ENCODE data around the gene PIK3R5.
"Not testable (repeated sequence)": the region's sequence is repeated elsewhere in the genome, so short reads cannot be mapped to it uniquely, and the experiment has no call there.

Gene PIK3R5

GRCh38 chr17:8887834-8888703, 77.4 kb downstream of the PIK3R5 start:
- no peak overlapping the region for H3K4me3 ChIP-seq (ENCODE audit: low read depth, low read length)
- no peak for DNase-seq (ENCODE audit: low read depth)
- TF ChIP-seq MYC (IDR thresholded peaks at IDR 0.05; ENCODE audit: low read depth, low read length), result no peak

- no peak for TF ChIP-seq MYC (IDR thresholded peaks at IDR 0.05; ENCODE audit: low read depth, low read length)
- no peak for TF ChIP-seq CTCF (IDR thresholded peaks at IDR 0.05; ENCODE audit: low read depth, low read length)
- TF ChIP-seq POLR2A (IDR thresholded peaks at IDR 0.05; ENCODE audit: extremely low read depth, insufficient read length), result no peak
- TF ChIP-seq MAX (IDR thresholded peaks at IDR 0.05; ENCODE audit: low read depth, low read length), result no peak
- no peak for DNase-seq (ENCODE audit: low read depth)
- H3K4me3 ChIP-seq (ENCODE audit: low read depth, low read length), result no peak overlapping the region
These were observed 78.2 kb downstream of the PIK3R5 start for GRCh38 chr17:8887301-8887700.

GRCh38 chr17:8885967-8886684, 79.4 kb downstream of the PIK3R5 start:
- no peak for TF ChIP-seq CTCF (IDR thresholded peaks at IDR 0.05; ENCODE audit: low read depth, low read length)
- no peak for DNase-seq (ENCODE audit: low read depth)
- H3K4me3 ChIP-seq (ENCODE audit: low read depth, low read length), result no peak overlapping the region

GRCh38 chr17:8885163-8885966, 80.1 kb downstream of the PIK3R5 start:
- not testable (repeated sequence) for H3K4me3 ChIP-seq (ENCODE audit: low read depth, low read length)
- DNase-seq (ENCODE audit: low read depth), result peak; percentile 18

GRCh38 chr17:8884336-8884990, 81.0 kb downstream of the PIK3R5 start:
- no peak for DNase-seq (ENCODE audit: low read depth)
- TF ChIP-seq MAX (IDR thresholded peaks at IDR 0.05; ENCODE audit: low read depth, low read length) (no peak), CTCF (IDR thresholded peaks at IDR 0.05; ENCODE audit: low read depth, low read length) (no peak), MYC (IDR thresholded peaks at IDR 0.05; ENCODE audit: low read depth, low read length) (no peak), POLR2A (IDR thresholded peaks at IDR 0.05; ENCODE audit: extremely low read depth, insufficient read length) (no peak)
- H3K4me3 ChIP-seq (ENCODE audit: low read depth, low read length), result no peak overlapping the region

GRCh38 chr17:8883353-8883752, 82.2 kb downstream of the PIK3R5 start:
- DNase-seq (ENCODE audit: low read depth), result no peak
- TF ChIP-seq MAX (IDR thresholded peaks at IDR 0.05; ENCODE audit: low read depth, low read length) (no peak), MYC (IDR thresholded peaks at IDR 0.05; ENCODE audit: low read depth, low read length) (no peak), POLR2A (IDR thresholded peaks at IDR 0.05; ENCODE audit: extremely low read depth, insufficient read length) (no peak), CTCF (IDR thresholded peaks at IDR 0.05; ENCODE audit: low read depth, low read length) (no peak)
- no peak overlapping the region for H3K4me3 ChIP-seq (ENCODE audit: low read depth, low read length)
